GM20431 (cell line): ENCODE data around the gene PROSER2.
"Not testable (repeated sequence)": the region's sequence is repeated elsewhere in the genome, so short reads cannot be mapped to it uniquely, and the experiment has no call there.

Experiments used
- in situ Hi-C: fragments of 300-500 bp; cut with MseI, MboI; formaldehyde crosslinking; loops from one replicate; pipeline ENCODE4 v1.15.0; 2020; ENCODE audit warnings: low sequenced_read_pairs; ENCODE audit not compliant: unreplicated experiment

The PROSER2 gene

GRCh38 chr10:11830836-11831519 lies 7.8 kb downstream of the PROSER2 start:
- in situ Hi-C loops: no loop called here

GRCh38 chr10:11831520-11831951 lies 8.4 kb downstream of the PROSER2 start:
- in situ Hi-C loops: no loop called here

GRCh38 chr10:11832042-11832441 lies 8.9 kb downstream of the PROSER2 start:
- in situ Hi-C loops: no loop called here

GRCh38 chr10:11835061-11835460 lies 11.9 kb downstream of the PROSER2 start:
- in situ Hi-C loops: no loop called here

- in situ Hi-C loops: no loop called here
These were observed 12.5 kb downstream of the PROSER2 start for GRCh38 chr10:11835704-11836103.

GRCh38 chr10:11837372-11838161 lies 14.4 kb downstream of the PROSER2 start:
- in situ Hi-C loops: no loop called here

GRCh38 chr10:11838298-11838852 lies 15.2 kb downstream of the PROSER2 start:
- in situ Hi-C loops: no loop called here

- in situ Hi-C loops: no loop called here
These were observed 18.2 kb downstream of the PROSER2 start for GRCh38 chr10:11841375-11841774.

- in situ Hi-C loops: no loop called here
These were observed 19.3 kb downstream of the PROSER2 start for GRCh38 chr10:11842411-11842810.

- in situ Hi-C loops: no loop called here
These were observed 22.0 kb downstream of the PROSER2 start for GRCh38 chr10:11845113-11845512.

GRCh38 chr10:11846542-11846941 lies 23.4 kb downstream of the PROSER2 start:
- in situ Hi-C loops: no loop called here

GRCh38 chr10:11849277-11849676 lies 26.1 kb downstream of the PROSER2 start:
- in situ Hi-C loops: no loop called here

GRCh38 chr10:11849911-11850310 lies 26.8 kb downstream of the PROSER2 start:
- in situ Hi-C loops: no loop called here

- in situ Hi-C loops: no loop called here
These were observed 28.8 kb downstream of the PROSER2 start for GRCh38 chr10:11851910-11852309.

- in situ Hi-C loops: not testable (repeated sequence)
These were observed 29.5 kb downstream of the PROSER2 start for GRCh38 chr10:11852637-11853036.

GRCh38 chr10:11853468-11853867 lies 30.3 kb downstream of the PROSER2 start:
- in situ Hi-C loops: no loop called here

- in situ Hi-C loops: no loop called here
These were observed 31.1 kb downstream of the PROSER2 start for GRCh38 chr10:11854301-11854700.

- in situ Hi-C loops: no loop called here
These were observed 32.9 kb downstream of the PROSER2 start for GRCh38 chr10:11856089-11856488.

GRCh38 chr10:11856678-11857077 lies 33.5 kb downstream of the PROSER2 start:
- in situ Hi-C loops: no loop called here

GRCh38 chr10:11858093-11858492 lies 34.9 kb downstream of the PROSER2 start:
- in situ Hi-C loops: no loop called here

- in situ Hi-C loops: no loop called here
These were observed 38.2 kb downstream of the PROSER2 start for GRCh38 chr10:11861341-11861740.
